NCI-H2196 treated with DMSO at 0.1 percent for 48 hours (cell line): ENCODE results near the gene UBE2J2.
"Not testable (repeated sequence)": the region's sequence is repeated elsewhere in the genome, so short reads cannot be mapped to it uniquely, and the experiment has no call there.

Experiments
- DNase-seq: peaks from one replicate; lab custom pipeline; 2025; ENCODE audit not compliant: unreplicated experiment; lab: John Stamatoyannopoulos, UW

UBE2J2 gene

GRCh38 chr1:1259540-1259939 lies 14.1 kb downstream of the UBE2J2 start:
- DNase-seq: no peak

GRCh38 chr1:1259119-1259488 lies 14.6 kb downstream of the UBE2J2 start:
- no peak for DNase-seq

- DNase-seq: no peak
Observed at GRCh38 chr1:1256956-1257871, 16.4 kb downstream of the UBE2J2 start.

- DNase-seq: no peak
Observed at GRCh38 chr1:1255611-1256010, 18.0 kb downstream of the UBE2J2 start.

- no peak for DNase-seq
Observed at GRCh38 chr1:1255078-1255477, 18.6 kb downstream of the UBE2J2 start.

GRCh38 chr1:1254667-1254998 lies 19.0 kb downstream of the UBE2J2 start:
- DNase-seq: no peak

- no peak for DNase-seq
Observed at GRCh38 chr1:1253972-1254666, 19.5 kb downstream of the UBE2J2 start.

GRCh38 chr1:1253314-1253713 lies 20.3 kb downstream of the UBE2J2 start:
- DNase-seq: no peak

GRCh38 chr1:1250786-1251284 lies 22.8 kb downstream of the UBE2J2 start:
- DNase-seq: peak; percentile 47

- not testable (repeated sequence) for DNase-seq
Observed at GRCh38 chr1:1248009-1248913, 25.4 kb downstream of the UBE2J2 start.

GRCh38 chr1:1247341-1247913 lies 26.2 kb downstream of the UBE2J2 start:
- no peak for DNase-seq

GRCh38 chr1:1246577-1247340 lies 26.9 kb downstream of the UBE2J2 start, which contains the start of gene C1QTNF12:
Gene C1QTNF12, minus strand, starts transcription at chr1:1246722. Its CDS starts 32 bp downstream, at chr1:1246690.
- no peak for DNase-seq

GRCh38 chr1:1245817-1246576 lies 27.7 kb downstream of the UBE2J2 start:
- DNase-seq: no peak

- DNase-seq: no peak
Observed at GRCh38 chr1:1245178-1245816, 28.4 kb downstream of the UBE2J2 start.

GRCh38 chr1:1244192-1244811 lies 29.4 kb downstream of the UBE2J2 start:
- no peak for DNase-seq

GRCh38 chr1:1243807-1244191 lies 29.9 kb downstream of the UBE2J2 start:
- DNase-seq: no peak

- DNase-seq: no peak
Observed at GRCh38 chr1:1243266-1243660, 30.4 kb downstream of the UBE2J2 start.
